B cell (primary cell): ENCODE results near the gene LAP3. TPM values are rescaled to one million over a fixed set of nuclear protein-coding genes. Genes with fewer than 3 reads are reported as not detected.
A peak's percentile ranks its signal among the peaks of the same experiment; 100 is the strongest.

Experiments
- ATAC-seq: fragments of 200-7000 bp; cut with Tn5 transposase; one replicate; pipeline ENCODE4 v1.10.0; 2021; ENCODE audit warnings: low read depth, mild to moderate bottlenecking, moderate number of reproducible peaks, moderate library complexity
- CTCF ChIA-PET: fragments of 350-600 bp; sonication (Branson Sonifier 250); formaldehyde crosslinking; loops from one replicate; lab custom pipeline; 2021; ENCODE audit warnings: antibody characterized with exemption, inconsistent platforms; lab: Charles Lee
- POLR2A ChIA-PET: fragments of 350-600 bp; sonication (Branson Sonifier 250); formaldehyde crosslinking; loops from one replicate; lab custom pipeline; 2021; ENCODE audit warnings: antibody characterized with exemption; lab: Charles Lee
- DNase-seq: peaks from one replicate; pipeline ENCODE4 v3.0.0; 2013
- H2AFZ ChIP-seq: 2 replicates; pipeline ENCODE4 v1.6.1; 2012; ENCODE audit warnings: mild to moderate bottlenecking, low read depth, low read length; ENCODE audit not compliant: insufficient read depth, poor library complexity, severe bottlenecking
- H3K27ac ChIP-seq, 2 donors: 1 replicate in 1 of 2; 2 replicates in 1 of 2; pipeline ENCODE4 v1.5.1; 2012 to 2013; ENCODE audit warnings: low read length in 2 of 2, mild to moderate bottlenecking in 2 of 2, moderate library complexity in 1 of 2
- H3K27me3 ChIP-seq, 4 experiments: fragments of 200-600 bp in 1 of 4; sonication (generic) in 1 of 4; replicated peaks in 1 of 4; 1 replicate in 2 of 4; 2 replicates in 2 of 4; pipeline versions ENCODE4 v1.6.1 to v1.7.0; 2013 to 2016; ENCODE audit warnings: low read length in 3 of 4, mild to moderate bottlenecking in 2 of 4, mixed read lengths in 1 of 4, moderate library complexity in 1 of 4; ENCODE audit not compliant: insufficient read depth in 4 of 4, control insufficient read depth in 3 of 4; ENCODE audit errors: control extremely low read depth in 1 of 4
- H3K36me3 ChIP-seq, 2 experiments: replicated peaks in 1 of 2; 1 replicate in 1 of 2; 2 replicates in 1 of 2; pipeline versions ENCODE4 v1.6.1 to v1.7.1; 2013; ENCODE audit warnings: low read length in 1 of 2; ENCODE audit not compliant: insufficient read depth in 2 of 2, control insufficient read depth in 1 of 2; ENCODE audit errors: control extremely low read depth in 1 of 2, extremely low read depth in 1 of 2
- H3K4me1 ChIP-seq, 2 donors: fragments of 200-600 bp in 1 of 2; sonication (generic) in 1 of 2; 1 replicate in 1 of 2; 2 replicates in 1 of 2; pipeline versions ENCODE4 v1.5.1 to v1.6.1; 2013 to 2017; ENCODE audit warnings: low read length in 2 of 2; ENCODE audit not compliant: control insufficient read depth in 2 of 2, insufficient read depth in 2 of 2
- H3K4me2 ChIP-seq: replicated peaks from 2 replicates; pipeline ENCODE3; 2012; ENCODE audit warnings: mild to moderate bottlenecking, low read depth, low read length; ENCODE audit not compliant: poor library complexity, severe bottlenecking
- H3K4me3 ChIP-seq, 5 experiments: fragments of 200-600 bp in 1 of 5; sonication (generic) in 1 of 5; 1 replicate in 3 of 5; 2 replicates in 2 of 5; pipeline versions ENCODE4 v1.5.1 to v1.7.0; 2011 to 2016; ENCODE audit warnings: low read length in 4 of 5, mild to moderate bottlenecking in 4 of 5, low read depth in 2 of 5, control low read depth in 1 of 5, moderate library complexity in 1 of 5; ENCODE audit not compliant: insufficient read depth in 1 of 5; ENCODE audit errors: control extremely low read depth in 1 of 5, extremely low read depth in 1 of 5
- H3K79me2 ChIP-seq: fragments of 200-600 bp; sonication (generic); one replicate; pipeline ENCODE4 v1.6.0; 2016; ENCODE audit warnings: low read length; ENCODE audit not compliant: control insufficient read depth, insufficient read depth
- H3K9ac ChIP-seq: fragments of 200-600 bp; sonication (generic); 2 replicates; pipeline ENCODE4 v1.6.1; 2017; ENCODE audit warnings: mild to moderate bottlenecking, low read length, moderate library complexity
- H3K9me3 ChIP-seq, 3 donors: one replicate each; pipeline versions ENCODE4 v1.6.1 to v1.7.1; 2013; ENCODE audit warnings: low read length in 2 of 3; ENCODE audit not compliant: control insufficient read depth in 2 of 3, insufficient read depth in 1 of 3; ENCODE audit errors: control extremely low read depth in 1 of 3
- H4K20me1 ChIP-seq: 2 replicates; pipeline ENCODE4 v1.6.0; 2012; ENCODE audit warnings: mild to moderate bottlenecking, low read length; ENCODE audit not compliant: insufficient read depth, control insufficient read depth, poor library complexity, severe bottlenecking
- H3K27ac Mint-ChIP-seq: one replicate; pipeline ENCODE4 v1.8.0; 2021; ENCODE audit warnings: mixed read lengths
- H3K27me3 Mint-ChIP-seq: one replicate; pipeline ENCODE4 v1.8.0; 2021; ENCODE audit warnings: mixed read lengths
- H3K4me1 Mint-ChIP-seq: one replicate; pipeline ENCODE4 v1.8.0; 2021; ENCODE audit warnings: mixed read lengths
- H3K4me3 Mint-ChIP-seq: one replicate; pipeline ENCODE4 v1.8.0; 2021; ENCODE audit warnings: mixed read lengths
- H3K9me3 Mint-ChIP-seq: one replicate; pipeline ENCODE4 v1.8.0; 2022; ENCODE audit warnings: mixed read lengths; ENCODE audit not compliant: insufficient read depth
- EZH2 ChIP-seq: IDR thresholded peaks from 2 replicates; pipeline ENCODE4 v1.6.1; 2012; ENCODE audit warnings: borderline replicate concordance, low read depth, mild to moderate bottlenecking, moderate library complexity, low read length; ENCODE audit not compliant: insufficient read depth, poor library complexity, severe bottlenecking
- WGBS: methylation state at CpG from one replicate; pipeline ENCODE4 v1.1.5; 2013; ENCODE audit warnings: missing lambda C conversion rate; ENCODE audit not compliant: insufficient coverage; 5-methylcytosine and 5-hydroxymethylcytosine counted together
- intact Hi-C: fragments of 100-400 bp; cut with micrococcal nuclease; formaldehyde crosslinking; loops from one replicate; pipeline ENCODE4 v1.10.0; 2022
- polyA minus RNA-seq: library from RNA; depleted of rRNA, polyadenylated mRNA; stranded (reverse); fragments of >200 nt; gene quantifications from 2 replicates; pipeline ENCODE4 v1.2.3, GENCODE V29; 2012
- polyA plus RNA-seq: library from polyadenylated mRNA; depleted of rRNA; stranded (reverse); fragments of >200 nt; gene quantifications from 2 replicates; pipeline ENCODE4 v1.2.3, GENCODE V29; 2012
- total RNA-seq, 2 donors: library from RNA; stranded (reverse); fragments of 120-200 nt in 1 of 2; gene quantifications; 1 replicate in 1 of 2; 2 replicates in 1 of 2; pipeline versions ENCODE4 v1.2.3 to v1.2.4, GENCODE V29; 2013 to 2022
- TF ChIP-seq, protein P1 (sequence below): fragments of 200-600 bp; IDR thresholded peaks from one replicate; pipeline ENCODE4 v1.8.0; 2022; ENCODE audit warnings: antibody characterized with exemption, mild to moderate bottlenecking

Gene LAP3
- total RNA-seq (30.1 and 33.5 TPM in 2 replicates), polyA plus RNA-seq (18.4 and 34.5 TPM in 2 replicates), polyA minus RNA-seq (25.5 and 36.9 TPM in 2 replicates)
- total RNA-seq (2013) = 38.6 TPM

DNA sequence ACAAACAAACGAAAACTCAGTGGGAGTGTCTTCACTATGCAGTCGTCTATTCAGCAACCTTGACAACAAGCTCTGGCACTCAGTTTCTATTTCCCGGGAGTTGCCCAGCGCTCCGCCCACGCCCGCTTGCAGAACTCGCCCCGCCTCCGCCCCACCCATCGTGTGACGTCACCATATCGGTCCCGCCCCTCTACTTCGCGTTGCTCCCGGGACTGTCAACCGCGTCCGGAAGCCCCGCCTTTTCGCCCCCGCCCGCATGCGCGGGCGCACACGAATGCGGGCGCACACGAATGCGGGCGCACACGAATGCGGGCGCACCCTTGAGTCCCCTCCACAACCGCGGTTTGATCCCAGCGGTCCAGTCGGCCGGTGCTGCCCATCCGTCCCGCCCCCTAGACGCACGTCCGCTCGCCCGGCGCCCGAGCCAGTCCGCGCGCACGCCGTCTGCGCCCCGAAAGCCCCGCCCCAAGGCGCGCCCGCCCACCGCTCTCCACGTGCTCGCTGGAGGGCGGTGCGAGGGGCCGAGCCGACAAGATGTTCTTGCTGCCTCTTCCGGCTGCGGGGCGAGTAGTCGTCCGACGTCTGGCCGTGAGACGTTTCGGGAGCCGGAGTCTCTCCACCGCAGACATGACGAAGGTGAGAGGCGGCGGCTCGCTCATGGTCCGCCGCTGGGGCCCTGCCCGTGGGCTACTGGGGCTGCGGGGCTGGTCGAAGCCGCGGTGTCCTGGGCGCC is at the start of gene LAP3:
LAP3 (plus strand) TSS at position 267 of the 733 bp plus-strand sequence; CDS start at position 535, 268 bp downstream.
- Mint-ChIP-seq H3K27me3 (no peaks in the 10 kb centered on the region), H3K27ac (peak within 1 kb of the TSS; percentile 96), H3K4me3 (peak within 1 kb of the TSS; percentile 92), H3K4me1 (peaks cover 30% of the 10 kb centered on the region), H3K9me3 (no peaks in the 10 kb centered on the region)
- H3K4me3 ChIP-seq = peak within 1 kb of the TSS; percentile 71 to 95 (median 83)
- H4K20me1 ChIP-seq = no peaks in the 10 kb centered on the region
- peak within 1 kb of the TSS; percentile 74 for H2AFZ ChIP-seq
- peak; percentile 89 for ATAC-seq
- ChIA-PET POLR2A (interaction anchor here (0.9 to 1.6 kb wide), 4 partner anchors 9 to 233 kb away, joined by 3 to 14 read pairs (median 4); partner anchors contain the start of genes DCAF16, MED28 and NCAPG), CTCF (interaction anchor here (0.7 to 2.0 kb wide), 3 partner anchors 18 to 38 kb away, joined by 3 to 9 read pairs (median 4); partner anchors contain the start of gene MED28)
- peaks cover 12% of the 10 kb centered on the region for H3K79me2 ChIP-seq
- H3K27me3 ChIP-seq = no peaks in the 10 kb centered on the region
- peaks cover 0 to 4% (median 0%) of the 10 kb centered on the region in 3 donors for H3K9me3 ChIP-seq
- TF ChIP-seq, protein P1, sequence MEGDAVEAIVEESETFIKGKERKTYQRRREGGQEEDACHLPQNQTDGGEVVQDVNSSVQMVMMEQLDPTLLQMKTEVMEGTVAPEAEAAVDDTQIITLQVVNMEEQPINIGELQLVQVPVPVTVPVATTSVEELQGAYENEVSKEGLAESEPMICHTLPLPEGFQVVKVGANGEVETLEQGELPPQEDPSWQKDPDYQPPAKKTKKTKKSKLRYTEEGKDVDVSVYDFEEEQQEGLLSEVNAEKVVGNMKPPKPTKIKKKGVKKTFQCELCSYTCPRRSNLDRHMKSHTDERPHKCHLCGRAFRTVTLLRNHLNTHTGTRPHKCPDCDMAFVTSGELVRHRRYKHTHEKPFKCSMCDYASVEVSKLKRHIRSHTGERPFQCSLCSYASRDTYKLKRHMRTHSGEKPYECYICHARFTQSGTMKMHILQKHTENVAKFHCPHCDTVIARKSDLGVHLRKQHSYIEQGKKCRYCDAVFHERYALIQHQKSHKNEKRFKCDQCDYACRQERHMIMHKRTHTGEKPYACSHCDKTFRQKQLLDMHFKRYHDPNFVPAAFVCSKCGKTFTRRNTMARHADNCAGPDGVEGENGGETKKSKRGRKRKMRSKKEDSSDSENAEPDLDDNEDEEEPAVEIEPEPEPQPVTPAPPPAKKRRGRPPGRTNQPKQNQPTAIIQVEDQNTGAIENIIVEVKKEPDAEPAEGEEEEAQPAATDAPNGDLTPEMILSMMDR = no peak
- TF ChIP-seq EZH2 = no peak
- peak within 1 kb of the TSS; percentile 85 to 87 for H3K27ac ChIP-seq
- H3K9ac ChIP-seq = peak within 1 kb of the TSS; percentile 82
- H3K4me1 ChIP-seq = peaks cover 13 to 25% of the 10 kb centered on the region in 2 donors
- intact Hi-C loops = loop anchor here (1.0 to 2.0 kb wide), 6 partner anchors 18 to 445 kb away; partner anchors contain the start of genes DCAF16, MED28, NCAPG and QDPR
- WGBS = under 1% methylated on average over 91 of the region's 91 CpGs
- H3K4me2 ChIP-seq = peak within 1 kb of the TSS; percentile 78
- peaks cover 0 to 12% of the 10 kb centered on the region in 2 experiments for H3K36me3 ChIP-seq
- peak; percentile 99 for DNase-seq
